Heart right ventricle (tissue), 16 donors: ENCODE results near the gene UTP4. TPM values are rescaled to one million over a fixed set of nuclear protein-coding genes. Genes with fewer than 3 reads are reported as not detected.

Experiments used
- ATAC-seq, 8 donors: fragments of 200-7000 bp; cut with Tn5 transposase; one replicate each; pipeline ENCODE4 v1.9.1; 2020; ENCODE audit warnings: mild to moderate bottlenecking in 8 of 8, moderate library complexity in 8 of 8, moderate number of reproducible peaks in 1 of 8
- DNase-seq, 2 donors: peaks; one replicate each; pipeline ENCODE4 v3.0.0-alpha.2; 2020
- H3K27ac ChIP-seq, 10 donors: fragments of 200-600 bp; sonication (generic) in 2 of 10; one replicate each; pipeline versions ENCODE4 v1.5.0 to v1.8.0; 2020 to 2022; ENCODE audit warnings: mild to moderate bottlenecking in 3 of 10
- H3K27me3 ChIP-seq, 7 donors: fragments of 200-600 bp; one replicate each; pipeline ENCODE4 v1.8.0; 2021 to 2022; ENCODE audit warnings: mild to moderate bottlenecking in 2 of 7
- H3K36me3 ChIP-seq, 9 donors: fragments of 200-600 bp; sonication (generic) in 1 of 9; one replicate each; pipeline versions ENCODE4 v1.5.0 to v1.8.0; 2020 to 2022; ENCODE audit warnings: mild to moderate bottlenecking in 2 of 9
- H3K4me1 ChIP-seq, 9 donors: fragments of 200-600 bp; sonication (generic) in 1 of 9; one replicate each; pipeline versions ENCODE4 v1.5.0 to v1.8.0; 2020 to 2022; ENCODE audit warnings: mild to moderate bottlenecking in 4 of 9
- H3K4me3 ChIP-seq, 10 donors: fragments of 200-600 bp; sonication (generic) in 2 of 10; one replicate each; pipeline versions ENCODE4 v1.5.0 to v1.8.0; 2020 to 2022; ENCODE audit warnings: mild to moderate bottlenecking in 7 of 10, moderate library complexity in 2 of 10
- H3K9me3 ChIP-seq, 11 donors: fragments of 200-600 bp in 10 of 11; sonication (generic) in 2 of 11; one replicate each; pipeline versions ENCODE4 v1.5.0 to v1.8.0; 2013 to 2022; ENCODE audit warnings: mild to moderate bottlenecking in 2 of 11, control low read depth in 1 of 11, moderate library complexity in 1 of 11
- CTCF ChIP-seq, 9 donors: fragments of 200-600 bp; sonication (generic) in 2 of 9; IDR thresholded peaks; one replicate each; pipeline versions ENCODE4 v1.5.0 to v1.8.0; 2021 to 2022; ENCODE audit warnings: antibody characterized with exemption in 9 of 9, mild to moderate bottlenecking in 5 of 9, moderate library complexity in 1 of 9
- WGBS, 2 donors: extraction: QIAGEN DNeasy Blood & Tissue Kit; methylation state at CpG; one replicate each; pipeline ENCODE4 v1.1.7; 2013; ENCODE audit warnings: inconsistent platforms in 1 of 2; 5-methylcytosine and 5-hydroxymethylcytosine counted together
- intact Hi-C, 10 donors: fragments of 100-400 bp; cut with DNase I; formaldehyde crosslinking; loops; one replicate each; pipeline versions ENCODE4 v1.11.1 to v1.14.2; 2022
- long read RNA-seq, 3 donors: library from polyadenylated mRNA; unstranded; transcript quantifications; one replicate each; pipeline ENCODE4 v2.0.0, GENCODE V29; 2020 to 2021
- polyA plus RNA-seq, 2 donors: library from polyadenylated mRNA; stranded (reverse); fragments of 200-250 nt; gene quantifications; one replicate each; pipeline ENCODE4 v1.2.3, GENCODE V29; 2013
- total RNA-seq, 10 donors: library from RNA; stranded (reverse); fragmentation: NEBNext Ultra II Directional in 3 of 10; extraction: Animal tissue kit (Norgen Biotek cat#: 25700) in 3 of 10; gene quantifications; one replicate each; pipeline versions ENCODE4 v1.2.1 to v1.2.4, GENCODE V29; 2021 to 2023
- donor health status: Arrhythmogenic right ventricular cardiomyopathy.
- donor health status: ischemic (EF 13 %, LVEDD 7.1; RV severe dilation, severe dysfunction).
- donor health status: healthy with polysubstance abuse.
- donor health status: DM: no; HTN: yes; CAD: no.
- donor health status: DM: no; HTN: no; CAD: no.
- donor health status: ischemic (EF 25% LVEDD 6.9; RV normal size, moderate dysfunction).
- donor health status: ischemic (EF 25% LVEDD 5.7; RV mildly dilated, moderate dysfunction).
- donor health status: healthy.
- donor health status: DM: yes; HTN: yes; CAD: no.
- donor health status: Ischemic cardiomyopathy.
- donor health status: ischemic (EF 35%, LVEDD 5.7; RV mildly dilated, moderate dysfunction).
- donor health status: nonischemic (EF 11% LVEDD 7.7; RV severe dilation, severe dysfunction).
- donor health status: DM: yes; HTN: yes; CAD: no.
- donor health status: PGD.
- donor health status: ischemic (EF 29% LVEDD 5.4; RV normal size, mild dysfunction).
- donor health status: nonischemic (EF 23%, LVEDD 6.1; RV moderate dilation, normal function).

The UTP4 gene
- total RNA-seq: 10 to 100 TPM; 19.1 to 32.8 (median 26.8) TPM
- 10 to 100 TPM; 13.0 to 22.8 TPM for polyA plus RNA-seq
- long read RNA-seq, donor 1, transcript UTP4-201 (17 exons, 2,322 nt): major isoform, 35 of 50 reads
- long read RNA-seq, donor 1, partial matches to known transcripts: 8 of 50 reads
- long read RNA-seq, donor 1, other reads (novel, unspliced or antisense): 7 of 50 reads
- long read RNA-seq, donor 2, transcript UTP4-201 (17 exons, 2,322 nt): major isoform, 27 of 38 reads
- long read RNA-seq, donor 2, partial matches to known transcripts: 2 of 38 reads
- long read RNA-seq, donor 2, other reads (novel, unspliced or antisense): 7 of 38 reads
- long read RNA-seq, donor 3, transcript UTP4-201 (17 exons, 2,322 nt): major isoform, 171 of 211 reads
- long read RNA-seq, donor 3, transcript UTP4-203 (17 exons, 2,186 nt): minor isoform, 12 of 211 reads
- long read RNA-seq, donor 3, partial matches to known transcripts: 14 of 211 reads
- long read RNA-seq, donor 3, other reads (novel, unspliced or antisense): 14 of 211 reads

- 0 to 1% methylated on average over 59 to 78 of the region's 78 CpGs for WGBS, 2 donors
- no peak for TF ChIP-seq CTCF (IDR thresholded peaks at IDR 0.05)
- Histone ChIP-seq H3K4me1 (peaks cover 4 to 39% (median 29%) of the 10 kb centered on the region in 9 donors), H3K4me3 (peak within 1 kb of the TSS; percentile 54 to 99 (median 92)), H3K27me3 (no peaks in the 10 kb centered on the region), H3K36me3 (peaks cover 0 to 38% (median 5%) of the 10 kb centered on the region in 9 donors), H3K27ac (peak within 1 kb of the TSS; percentile 82 to 97 (median 92)), H3K9me3 (no peaks in the 10 kb centered on the region)
- ATAC-seq (peak; percentile 94 to 97 (median 96)), DNase-seq (peak; percentile 87)
- intact Hi-C loops: loop anchor here in 1 of 10 donors (5.0 kb wide), 1 partner anchor 290 kb away; the partner anchor contains the start of gene TANGO6
Observed at GRCh38 chr16:69132424-69133252, at the start of gene UTP4, which contains the start of gene CHTF8. TSS of gene UTP4 (plus strand) at chr16:69132649. CDS start at chr16:69133460, 811 bp downstream. TSS of gene CHTF8 (minus strand) at chr16:69132588. CDS start at chr16:69121458, 11,130 bp downstream.

GRCh38 chr16:69083306-69083941, 49.0 kb upstream of the UTP4 start:
- DNase-seq: no peak
- no peak for ATAC-seq
- 92 to 94% methylated on average over 16 of the region's 16 CpGs for WGBS, 2 donors
- TF ChIP-seq CTCF (IDR thresholded peaks at IDR 0.05): peak in 4 of 9 donors; percentile 9 to 30 (median 18)
- H3K36me3 ChIP-seq: peaks cover 0 to 20% (median 0%) of the 10 kb centered on the region in 9 donors
- H3K27ac ChIP-seq: no peak overlapping the region
- intact Hi-C loops: loop anchor here in 1 of 10 donors (10.0 kb wide), 1 partner anchor 109 kb away; no protein-coding TSS in a partner anchor
- H3K4me3 ChIP-seq: no peak overlapping the region
- peaks cover 0 to 20% (median 0%) of the 10 kb centered on the region in 9 donors for H3K4me1 ChIP-seq
- H3K9me3 ChIP-seq: no peaks in the 10 kb centered on the region
- no peaks in the 10 kb centered on the region for H3K27me3 ChIP-seq

- Histone ChIP-seq H3K9me3 (no peaks in the 10 kb centered on the region), H3K27ac (no peak overlapping the region), H3K4me3 (no peak overlapping the region), H3K27me3 (no peaks in the 10 kb centered on the region), H3K36me3 (peaks cover 0 to 20% (median 0%) of the 10 kb centered on the region in 9 donors), H3K4me1 (peaks cover 0 to 26% (median 8%) of the 10 kb centered on the region in 9 donors)
- intact Hi-C loops: loop anchor here in 1 of 10 donors (10.0 kb wide), 1 partner anchor 109 kb away; no protein-coding TSS in a partner anchor
- WGBS, 2 donors: 17 to 30% methylated on average over 2 of the region's 2 CpGs
- ATAC-seq (peak in 1 of 8 donors; percentile 37), DNase-seq (no peak)
- TF ChIP-seq CTCF (IDR thresholded peaks at IDR 0.05): no peak
Observed at GRCh38 chr16:69084289-69084688, 48.2 kb upstream of the UTP4 start.
